RWPE1 (cell line): ENCODE measurements around the gene VPS45.

Experiments
- CTCF ChIA-PET: fragments of 350-600 bp; sonication (Branson Sonifier 250); formaldehyde crosslinking; extraction: SDS; loops from one replicate; lab custom pipeline; 2021; lab: Yijun Ruan, JAX
- POLR2A ChIA-PET: fragments of 400-600 bp; formaldehyde crosslinking; extraction: SDS; loops from one replicate; lab custom pipeline; 2020; ENCODE audit warnings: antibody characterized with exemption; ENCODE audit not compliant: low non-redundant PET; lab: Yijun Ruan, JAX
- DNase-seq: peaks from one replicate; pipeline ENCODE4 v3.0.0; 2012; ENCODE audit warnings: low spot score
- H3K27ac ChIP-seq: fragments of 450-650 bp; 2 replicates; pipeline ENCODE4 v1.5.1; 2017
- TF ChIP-seq, protein P1 (sequence below): fragments of 450-650 bp; conservative IDR thresholded peaks from 2 replicates; pipeline ENCODE4 v1.5.1; 2017; ENCODE audit warnings: low read depth, mild to moderate bottlenecking

The VPS45 gene

DNA sequence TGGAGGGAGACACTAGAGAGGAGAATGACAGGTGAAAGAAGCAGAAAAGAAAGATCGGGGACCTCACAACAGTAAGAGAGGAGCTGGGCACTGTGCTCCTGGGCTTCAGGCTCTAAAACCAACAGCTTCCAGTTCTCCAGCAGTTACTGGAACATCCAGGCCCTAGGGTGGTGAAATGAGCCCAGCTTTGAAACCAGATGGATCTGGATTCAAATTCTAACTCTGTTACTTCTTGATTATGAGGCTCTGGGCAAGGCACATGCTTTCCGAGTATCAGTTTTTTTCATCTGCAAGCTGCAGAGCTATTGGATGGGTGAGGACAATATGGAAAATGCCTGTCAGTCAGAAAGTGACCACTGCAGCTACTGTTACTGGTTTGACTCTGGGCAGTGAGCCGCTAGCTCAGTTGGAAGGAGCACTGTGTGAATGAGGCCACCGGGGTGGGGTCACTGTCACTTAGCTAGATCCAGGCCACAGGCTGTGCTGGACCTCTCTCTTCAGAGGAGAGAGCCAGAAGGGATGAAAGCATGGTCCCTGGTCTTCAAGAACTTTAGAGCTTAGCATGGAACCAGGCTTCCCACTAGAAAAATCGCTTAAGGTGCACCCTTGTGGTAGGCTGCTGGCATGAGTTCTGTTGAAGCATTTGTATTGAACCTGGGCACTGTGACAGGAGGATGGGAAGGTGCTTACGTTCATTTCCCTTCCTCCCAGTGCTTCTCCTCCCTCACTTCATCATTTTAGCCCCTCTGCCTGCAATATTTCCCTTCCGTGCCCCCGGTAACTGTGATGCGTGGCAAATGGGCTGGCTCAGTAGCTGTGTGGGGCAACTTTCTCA, 94.4 kb downstream of the VPS45 start:
- CTCF ChIA-PET, result interaction anchor here (0.5 to 0.7 kb wide), 2 partner anchors 15 to 966 kb away, joined by 3 read pairs; no protein-coding TSS in a partner anchor
- H3K27ac ChIP-seq, result no peak overlapping the region
- DNase-seq, result no peak
- POLR2A ChIA-PET, result no interaction called here
- TF ChIP-seq, protein P1, sequence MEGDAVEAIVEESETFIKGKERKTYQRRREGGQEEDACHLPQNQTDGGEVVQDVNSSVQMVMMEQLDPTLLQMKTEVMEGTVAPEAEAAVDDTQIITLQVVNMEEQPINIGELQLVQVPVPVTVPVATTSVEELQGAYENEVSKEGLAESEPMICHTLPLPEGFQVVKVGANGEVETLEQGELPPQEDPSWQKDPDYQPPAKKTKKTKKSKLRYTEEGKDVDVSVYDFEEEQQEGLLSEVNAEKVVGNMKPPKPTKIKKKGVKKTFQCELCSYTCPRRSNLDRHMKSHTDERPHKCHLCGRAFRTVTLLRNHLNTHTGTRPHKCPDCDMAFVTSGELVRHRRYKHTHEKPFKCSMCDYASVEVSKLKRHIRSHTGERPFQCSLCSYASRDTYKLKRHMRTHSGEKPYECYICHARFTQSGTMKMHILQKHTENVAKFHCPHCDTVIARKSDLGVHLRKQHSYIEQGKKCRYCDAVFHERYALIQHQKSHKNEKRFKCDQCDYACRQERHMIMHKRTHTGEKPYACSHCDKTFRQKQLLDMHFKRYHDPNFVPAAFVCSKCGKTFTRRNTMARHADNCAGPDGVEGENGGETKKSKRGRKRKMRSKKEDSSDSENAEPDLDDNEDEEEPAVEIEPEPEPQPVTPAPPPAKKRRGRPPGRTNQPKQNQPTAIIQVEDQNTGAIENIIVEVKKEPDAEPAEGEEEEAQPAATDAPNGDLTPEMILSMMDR, result no peak

DNA sequence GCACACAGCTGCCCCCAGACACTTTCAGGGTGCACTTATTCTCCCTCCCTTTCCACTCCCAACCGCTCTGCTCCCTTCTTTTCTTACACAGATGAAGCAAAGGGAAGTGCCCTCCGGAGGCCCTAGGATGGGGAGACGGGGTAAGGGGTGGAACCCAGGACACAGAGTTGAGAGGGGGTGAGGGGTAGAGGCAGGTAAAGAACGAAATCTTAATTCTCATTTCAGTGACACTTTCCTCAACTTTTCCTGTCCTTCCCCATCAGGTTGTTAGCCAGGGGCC, 94.9 kb downstream of the VPS45 start:
- no peak overlapping the region for H3K27ac ChIP-seq
- ChIA-PET POLR2A (no interaction called here), CTCF (interaction anchor here (0.7 kb wide), 1 partner anchor 14 kb away, joined by 3 read pairs; no protein-coding TSS in a partner anchor)
- no peak for DNase-seq
- TF ChIP-seq, protein P1, result no peak

DNA sequence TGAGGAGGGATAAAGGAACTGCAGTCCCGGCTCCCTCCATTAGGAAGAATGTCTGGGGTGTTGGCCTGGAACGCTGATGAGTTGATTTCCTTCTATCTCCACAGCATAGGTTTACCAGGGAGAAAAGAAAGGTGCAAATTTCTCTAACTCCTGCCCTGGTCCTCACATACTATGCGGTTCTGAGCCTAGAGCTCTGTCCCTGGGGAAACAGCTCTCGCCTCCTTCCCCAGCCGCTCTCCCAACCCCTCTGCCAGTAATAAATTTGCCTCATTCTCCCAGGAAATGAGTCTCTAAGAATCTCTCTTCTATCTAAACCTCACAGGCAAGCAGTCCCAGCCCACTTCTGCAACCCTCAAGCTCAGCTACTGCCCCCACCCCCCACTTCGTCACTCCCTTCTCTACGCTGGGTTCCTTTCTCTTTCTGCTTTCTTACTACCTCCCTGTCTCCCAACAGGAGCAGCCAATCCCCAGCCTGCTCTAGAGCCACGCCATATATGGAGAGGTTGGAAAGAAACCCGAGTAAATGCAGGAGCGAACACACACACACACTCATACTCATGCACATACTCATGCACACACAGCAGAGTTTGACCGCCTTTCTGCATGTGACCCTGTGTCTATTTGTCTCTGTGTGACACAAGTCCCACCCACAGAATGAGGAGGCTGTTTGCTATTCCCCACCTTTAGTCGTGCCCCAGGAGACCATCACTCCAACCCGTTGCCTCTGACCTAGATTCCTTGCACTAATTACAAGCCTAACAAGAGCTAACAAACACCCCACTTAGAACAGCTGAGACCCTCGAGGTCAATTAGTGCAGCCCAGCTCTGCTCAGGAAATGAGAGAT, 95.5 kb downstream of the VPS45 start:
- peak; percentile 70 for DNase-seq

DNA sequence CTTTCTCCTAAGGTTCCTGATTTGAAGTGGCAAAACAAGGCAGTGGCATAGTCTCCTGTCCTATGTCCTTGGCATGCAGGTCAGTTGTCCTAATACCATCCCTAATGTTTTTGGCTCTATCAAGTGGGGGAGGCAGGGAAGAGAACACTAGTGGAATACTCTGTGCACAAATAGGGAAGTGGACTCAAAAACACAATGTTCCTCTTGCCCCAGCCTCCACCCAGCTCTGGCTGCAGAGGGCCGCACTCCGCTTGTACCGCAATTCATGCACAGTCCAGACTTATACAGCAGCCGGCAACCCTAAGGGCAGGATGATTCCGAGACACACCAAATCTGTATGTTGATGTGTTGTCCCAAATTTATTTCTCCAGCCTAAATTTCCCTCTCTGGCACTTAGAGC, 96.6 kb downstream of the VPS45 start:
- ChIA-PET POLR2A (interaction anchor here (0.6 kb wide), 1 partner anchor 224 kb away, joined by 4 read pairs; no protein-coding TSS in a partner anchor), CTCF (no interaction called here)
- no peak for DNase-seq
- H3K27ac ChIP-seq, result no peak overlapping the region
- TF ChIP-seq, protein P1, result no peak

More for the DNA sequence above, 95.5 kb downstream of the VPS45 start:
- TF ChIP-seq, protein P1, result no peak
- POLR2A ChIA-PET, result no interaction called here
- H3K27ac ChIP-seq, result peak overlapping the region; percentile 4; the same call in 1 of the 2 replicates
- CTCF ChIA-PET, result no interaction called here

DNA sequence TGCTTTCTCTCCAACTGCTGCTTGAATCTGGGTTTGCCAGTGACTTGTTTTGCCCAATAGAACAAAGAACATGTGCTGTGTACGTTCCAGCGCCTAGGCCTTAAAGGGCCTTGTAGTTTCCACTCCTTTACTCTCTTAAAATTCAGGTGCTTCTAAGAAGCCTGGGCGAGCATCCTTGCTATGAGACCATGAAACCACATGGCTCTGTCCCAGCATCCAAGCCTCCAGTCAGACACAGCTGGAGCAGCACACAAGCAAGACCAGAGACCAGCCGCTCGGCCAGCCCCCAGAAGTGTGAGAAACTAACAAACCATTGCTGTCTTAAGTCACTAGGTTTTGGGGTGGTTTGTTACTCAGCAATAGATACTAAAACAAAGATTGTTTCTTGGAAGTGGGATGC, 97.2 kb downstream of the VPS45 start:
- no peak overlapping the region for H3K27ac ChIP-seq

More for the DNA sequence above, 97.2 kb downstream of the VPS45 start:
- POLR2A ChIA-PET, result no interaction called here
- CTCF ChIA-PET, result no interaction called here
- TF ChIP-seq, protein P1, result no peak
- no peak for DNase-seq
